GM12878 (cell line): ENCODE results near the gene SLC29A2.

ENCODE experiments used
- ASH2L ChIP-seq: fragments of 300-600, 200-600 bp; sonication (generic); IDR thresholded peaks from 2 replicates; pipeline ENCODE4 v1.6.1; 2017; ENCODE audit warnings: low read depth, mild to moderate bottlenecking, borderline replicate concordance
- ATF2 ChIP-seq: IDR thresholded peaks from 2 replicates; pipeline ENCODE4 v1.6.1; 2012; ENCODE audit warnings: low read length, inconsistent platforms
- BACH1 ChIP-seq: fragments of 450-650 bp; IDR thresholded peaks from 2 replicates; pipeline ENCODE4 v1.6.1; 2017; ENCODE audit warnings: mild to moderate bottlenecking, borderline replicate concordance
- BCL3 ChIP-seq: IDR thresholded peaks from 2 replicates; pipeline ENCODE4 v1.6.1; 2011; ENCODE audit warnings: borderline replicate concordance, low read depth, mild to moderate bottlenecking, moderate library complexity, low read length; ENCODE audit not compliant: insufficient read depth, poor library complexity, severe bottlenecking
- CTCF ChIP-seq, 3 experiments: IDR thresholded peaks in 2 of 3; conservative IDR thresholded peaks in 1 of 3; 2 replicates each; pipeline ENCODE4 v1.5.1; 2011; ENCODE audit warnings: low read depth in 3 of 3, low read length in 3 of 3, mild to moderate bottlenecking in 3 of 3, control low read depth in 2 of 3, moderate library complexity in 2 of 3, inconsistent platforms in 1 of 3, mixed read lengths in 1 of 3; ENCODE audit not compliant: control insufficient read depth in 2 of 3, insufficient read depth in 1 of 3; ENCODE audit errors: extremely low read depth in 1 of 3
- DPF2 ChIP-seq: fragments of 450-650 bp; IDR thresholded peaks from 2 replicates; pipeline ENCODE4 v1.6.1; 2017; ENCODE audit warnings: mild to moderate bottlenecking
- MAX ChIP-seq: IDR thresholded peaks from 2 replicates; pipeline ENCODE4 v1.6.1; 2012; ENCODE audit warnings: low read depth, low read length, improper control_type of control experiment
- NFXL1 ChIP-seq: fragments of 450-650 bp; IDR thresholded peaks from 2 replicates; pipeline ENCODE4 v1.6.1; 2017; ENCODE audit warnings: antibody characterized with exemption, mild to moderate bottlenecking, borderline replicate concordance
- POLR2A ChIP-seq: IDR thresholded peaks from 2 replicates; pipeline ENCODE4 v1.6.1; 2011; ENCODE audit warnings: low read depth, mild to moderate bottlenecking, low read length
- POLR2AphosphoS5 ChIP-seq: IDR thresholded peaks from 2 replicates; pipeline ENCODE4 v1.6.1; 2011; ENCODE audit warnings: mild to moderate bottlenecking, low read length, inconsistent platforms
- STAT1 ChIP-seq: fragments of 450-650 bp; conservative IDR thresholded peaks from 2 replicates; pipeline ENCODE4 v1.6.1; 2014; ENCODE audit warnings: antibody characterized with exemption, mild to moderate bottlenecking
- STAT3 ChIP-seq: IDR thresholded peaks from 2 replicates; pipeline ENCODE4 v1.6.1; 2011; ENCODE audit warnings: low read depth, low read length, improper control_type of control experiment
- USF2 ChIP-seq: IDR thresholded peaks from 2 replicates; pipeline ENCODE4 v1.6.1; 2011; ENCODE audit warnings: low read depth, low read length, improper control_type of control experiment, borderline replicate concordance
- ZBTB11 ChIP-seq: fragments of 450-650 bp; formaldehyde crosslinking; IDR thresholded peaks from 2 replicates; pipeline ENCODE4 v1.5.0; 2022; ENCODE audit warnings: mild to moderate bottlenecking, missing genetic modification characterization

GRCh38 chr11:66343176-66343575, 28.4 kb downstream of the SLC29A2 start:
- TF ChIP-seq CTCF (IDR thresholded peaks at IDR 0.05 in 2 of 3, conservative IDR thresholded peaks at IDR 0.05 in 1 of 3; ENCODE audit: control insufficient read depth in 2 of 3, extremely low read depth in 1 of 3, insufficient read depth in 1 of 3, low read depth in 3 of 3, low read length in 3 of 3) (no peak), POLR2A (no peak), POLR2AphosphoS5 (no peak), USF2 (no peak), ASH2L (no peak), DPF2 (no peak), ZBTB11 (CRISPR knock-in tag) (no peak), ATF2 (no peak), MAX (no peak), BACH1 (no peak), BCL3 (no peak), STAT3 (no peak), NFXL1 (no peak), STAT1 (no peak)
